HG03378 (cell line): ENCODE results near the gene SYK.

Experiments
- ATAC-seq: cut with Tn5 transposase; IDR thresholded peaks from one replicate; pipeline ENCODE4 v1.9.1; 2021; ENCODE audit warnings: mild to moderate bottlenecking, moderate library complexity; ENCODE audit not compliant: unreplicated experiment

SYK gene

DNA sequence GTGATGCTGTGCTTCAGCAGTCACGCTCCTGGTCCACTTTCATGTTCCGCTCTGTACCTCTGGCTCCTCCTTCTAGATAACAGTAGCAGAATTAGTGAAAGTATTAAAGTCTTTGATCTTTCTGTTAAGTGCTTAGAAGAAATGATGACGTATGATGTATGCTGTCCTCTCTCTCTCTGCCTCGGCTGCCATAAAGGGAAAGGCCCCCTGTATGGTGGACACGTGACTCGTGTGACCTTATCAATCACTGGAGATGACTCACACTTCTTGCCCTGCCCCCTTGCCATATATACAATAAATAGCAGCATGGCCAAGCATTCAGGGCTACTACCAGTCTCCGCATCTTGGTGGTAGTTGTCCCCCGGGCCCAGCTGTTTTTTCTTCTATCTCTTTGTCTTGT is 100.3 kb downstream of the SYK start:
- ATAC-seq, result no peak

- ATAC-seq, result no peak
Observed at GRCh38 chr9:90903766-90904424, 102.3 kb downstream of the SYK start.

- ATAC-seq, result no peak
Observed at GRCh38 chr9:90904706-90905478, 103.3 kb downstream of the SYK start.

DNA sequence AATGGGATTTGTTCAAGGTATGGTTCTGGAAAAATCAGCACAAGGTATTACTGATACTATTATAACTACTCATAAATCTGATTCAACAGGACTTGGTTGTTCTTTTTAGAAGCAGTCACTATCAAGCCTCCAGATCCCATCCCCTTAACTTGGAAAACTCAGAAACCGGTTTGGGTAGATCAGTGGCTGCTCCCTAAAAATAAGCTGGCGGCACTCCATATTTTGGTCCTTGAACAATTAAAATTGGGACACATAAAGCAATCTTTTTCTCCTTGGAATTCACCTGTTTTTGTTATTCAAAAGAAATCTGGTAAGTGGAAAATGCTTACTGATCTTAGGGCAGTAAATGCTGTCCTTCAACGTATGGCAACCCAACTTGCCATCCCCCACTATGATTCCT is 104.2 kb downstream of the SYK start:
- ATAC-seq, result no peak

- ATAC-seq, result no peak
Observed at GRCh38 chr9:90906316-90907055, 104.9 kb downstream of the SYK start.

DNA sequence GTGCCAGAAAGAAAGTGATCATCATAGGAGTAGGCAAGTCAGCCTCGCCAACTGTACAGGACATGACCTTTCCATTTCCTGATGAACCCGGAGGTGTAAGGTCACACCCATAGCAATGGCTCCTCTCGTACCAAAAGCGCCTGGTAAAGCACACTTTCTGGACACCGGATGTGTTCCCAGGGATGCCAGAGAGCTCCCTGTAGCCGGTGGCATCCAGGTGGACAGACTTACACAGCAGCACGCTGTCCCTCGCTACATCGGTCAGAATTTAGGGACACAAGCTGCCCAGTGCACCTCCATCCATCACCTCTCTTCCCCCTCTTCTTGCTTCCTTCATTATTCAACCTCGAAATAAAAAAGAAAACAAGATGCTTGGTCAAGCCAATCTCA is 105.4 kb downstream of the SYK start:
- no peak for ATAC-seq

GRCh38 chr9:90907790-90908189 is 106.2 kb downstream of the SYK start:
- no peak for ATAC-seq

- ATAC-seq, result peak; percentile 50
Observed at GRCh38 chr9:90909225-90909624, 107.6 kb downstream of the SYK start.

GRCh38 chr9:90909747-90910283 is 108.2 kb downstream of the SYK start:
- no peak for ATAC-seq

DNA sequence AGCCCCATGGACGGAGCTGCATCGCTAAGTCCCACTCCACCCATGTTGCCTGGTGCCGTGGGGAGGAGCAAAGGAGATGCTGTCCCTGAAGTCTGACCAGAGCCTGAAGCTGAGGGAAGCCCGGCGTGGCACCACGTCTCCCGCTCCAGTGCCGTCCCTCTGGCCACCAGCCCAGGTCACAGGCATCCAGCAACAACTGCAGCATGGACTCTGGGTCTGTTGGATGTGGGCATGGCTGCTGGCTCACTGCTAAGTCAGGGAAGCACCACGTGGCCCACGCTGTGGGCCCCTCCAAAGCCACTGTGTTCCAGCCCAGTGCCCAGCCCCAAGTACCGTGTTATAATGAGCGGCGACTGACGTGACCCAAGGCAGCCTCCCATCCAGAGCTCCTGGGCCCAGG is 112.6 kb downstream of the SYK start:
- ATAC-seq, result no peak

- ATAC-seq, result peak; percentile 73
Observed at GRCh38 chr9:90914868-90915483, 113.4 kb downstream of the SYK start.

DNA sequence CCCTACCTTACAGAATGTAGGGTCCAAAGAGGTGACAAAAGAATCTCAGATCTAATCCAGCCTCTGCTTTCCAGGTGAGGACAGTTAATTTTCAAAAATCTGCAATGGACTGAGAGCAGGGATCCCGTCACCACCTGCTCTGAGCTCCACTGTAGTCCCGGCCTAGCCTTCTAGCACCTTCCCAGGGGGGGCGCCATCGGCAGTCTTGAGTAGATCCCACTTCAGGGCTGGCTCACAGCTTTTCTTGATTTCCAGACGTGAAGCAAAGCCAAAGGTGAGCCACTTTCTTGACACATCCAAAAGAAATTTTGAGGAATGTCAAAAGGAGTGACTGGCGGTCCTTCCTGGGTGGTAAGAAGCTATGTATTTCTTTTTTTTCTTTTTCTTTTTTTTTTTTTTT is 114.1 kb downstream of the SYK start:
- no peak for ATAC-seq

DNA sequence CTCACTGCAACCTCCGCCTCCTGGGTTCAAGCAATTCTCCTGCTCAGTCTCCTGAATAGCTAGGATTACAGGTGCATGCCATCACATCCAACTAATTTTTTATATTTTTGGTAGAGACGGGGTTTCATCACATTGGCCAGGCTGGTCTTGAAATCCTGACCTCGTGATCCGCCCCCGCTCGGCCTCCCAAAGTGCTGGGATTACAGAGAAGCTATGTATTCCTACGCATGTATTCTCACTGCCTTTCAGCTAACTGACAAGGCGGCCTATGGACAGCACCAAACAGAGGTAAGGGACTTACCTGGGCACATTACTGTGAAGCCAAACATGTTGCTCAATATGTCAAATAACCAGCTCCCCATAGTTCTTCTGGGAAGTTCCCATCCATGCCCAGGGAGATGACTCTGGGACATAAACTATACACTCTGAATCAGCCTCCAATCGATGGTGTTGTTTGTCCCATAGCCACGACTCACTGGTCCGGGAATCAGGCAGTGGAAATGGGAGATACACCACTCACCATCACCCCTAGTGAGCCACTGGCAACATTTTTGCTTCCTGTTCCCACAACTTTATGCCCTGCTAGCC is 114.6 kb downstream of the SYK start:
- no peak for ATAC-seq

- ATAC-seq, result no peak
Observed at GRCh38 chr9:90919883-90920282, 118.3 kb downstream of the SYK start.

DNA sequence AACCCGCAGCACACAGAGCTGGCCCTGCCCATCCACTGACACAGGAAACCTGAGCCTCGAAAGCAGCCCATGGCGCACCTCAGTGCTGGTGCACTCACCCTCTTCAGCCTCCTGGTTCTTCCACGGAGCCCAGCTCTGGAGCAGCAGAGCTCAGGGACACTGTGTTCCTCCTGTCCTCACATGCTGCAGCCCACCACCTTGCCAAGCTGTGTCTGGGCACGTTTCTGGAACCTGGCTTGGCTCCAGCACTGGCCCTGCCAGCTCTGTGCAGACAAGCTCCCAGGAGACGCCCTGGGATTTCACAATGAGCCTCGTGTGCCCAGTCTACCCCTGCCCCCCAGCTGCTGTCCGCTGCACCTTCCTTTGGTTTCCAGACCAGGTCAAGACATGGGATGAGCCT is 119.5 kb downstream of the SYK start:
- ATAC-seq, result no peak

- ATAC-seq, result no peak
Observed at GRCh38 chr9:90921969-90922368, 120.3 kb downstream of the SYK start.

DNA sequence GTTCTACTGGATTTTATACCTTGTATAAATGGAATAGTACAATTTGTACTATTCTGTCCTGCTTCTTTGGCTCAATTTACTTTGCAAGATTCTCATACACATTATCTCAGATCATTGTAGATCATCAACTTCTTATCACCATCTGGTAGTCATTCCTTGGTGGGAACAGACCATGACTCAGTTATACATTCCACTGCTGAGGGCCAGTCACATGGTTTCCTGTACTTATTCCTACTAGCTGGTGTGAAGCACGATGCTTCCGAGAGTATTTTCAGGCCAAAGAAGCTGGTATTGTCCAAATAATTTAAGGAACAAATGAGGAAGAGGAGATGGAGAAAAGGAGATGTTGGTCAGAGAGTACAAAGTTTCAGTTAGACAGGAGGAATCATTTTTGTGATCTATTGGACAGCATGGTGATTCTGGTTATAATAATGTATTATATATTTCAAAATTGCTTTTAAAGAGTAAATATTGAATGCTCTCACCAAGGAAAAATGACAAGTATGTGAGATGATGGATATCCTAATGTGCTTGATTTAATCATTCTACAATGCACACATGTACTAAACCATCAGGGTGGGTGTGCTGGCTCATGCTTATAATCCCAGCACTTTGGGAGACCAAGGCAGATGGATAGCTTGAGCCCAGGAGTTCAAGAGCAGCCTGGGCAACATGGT is 124.1 kb downstream of the SYK start:
- no peak for ATAC-seq

DNA sequence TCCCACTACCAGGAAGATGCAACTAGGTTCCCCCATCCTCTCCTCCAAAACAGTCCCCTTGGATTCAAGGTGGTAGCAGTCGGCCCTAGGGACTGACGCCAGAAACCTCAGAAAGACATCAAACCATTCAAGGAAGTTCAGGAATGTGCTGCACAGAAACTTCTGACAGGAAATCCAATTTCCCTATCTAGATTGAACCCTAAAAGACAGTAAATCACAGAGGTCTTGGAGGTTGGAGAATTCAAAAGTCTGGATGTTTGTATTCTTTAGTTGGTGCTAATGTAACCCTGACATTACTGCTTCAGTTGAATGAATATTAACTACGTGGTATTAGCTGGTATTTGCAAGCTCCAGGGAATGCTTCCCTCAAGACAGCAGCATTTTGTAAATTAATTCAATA is 125.3 kb downstream of the SYK start:
- ATAC-seq, result no peak

GRCh38 chr9:90927496-90927895 is 125.9 kb downstream of the SYK start:
- ATAC-seq, result no peak

DNA sequence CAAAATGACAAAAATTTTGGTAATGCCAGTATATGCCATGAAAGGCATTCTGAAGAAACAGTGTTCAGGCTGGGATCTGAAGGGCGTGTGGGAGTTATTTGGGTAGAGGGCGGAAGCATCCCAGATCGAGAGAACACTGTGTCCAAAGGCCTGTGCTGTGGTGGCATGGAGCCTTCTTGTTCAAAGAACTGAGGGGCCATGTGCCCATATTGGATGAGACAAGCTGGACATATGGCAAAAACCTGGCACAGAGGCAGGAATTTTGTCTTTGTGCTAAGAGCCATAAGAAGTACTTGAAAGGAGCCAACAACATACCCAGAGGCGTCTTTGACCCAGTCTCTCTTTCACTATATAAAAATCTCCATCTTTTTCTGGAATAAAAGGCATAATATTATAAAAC is 128.0 kb downstream of the SYK start:
- no peak for ATAC-seq
